ENCODE data around the gene ANKRD65. TPM values are rescaled to one million over a fixed set of nuclear protein-coding genes. Genes with fewer than 3 reads are reported as not detected.

Gene ANKRD65
- total RNA-seq, 1 experiment from 2014 or later = not detected

DNA sequence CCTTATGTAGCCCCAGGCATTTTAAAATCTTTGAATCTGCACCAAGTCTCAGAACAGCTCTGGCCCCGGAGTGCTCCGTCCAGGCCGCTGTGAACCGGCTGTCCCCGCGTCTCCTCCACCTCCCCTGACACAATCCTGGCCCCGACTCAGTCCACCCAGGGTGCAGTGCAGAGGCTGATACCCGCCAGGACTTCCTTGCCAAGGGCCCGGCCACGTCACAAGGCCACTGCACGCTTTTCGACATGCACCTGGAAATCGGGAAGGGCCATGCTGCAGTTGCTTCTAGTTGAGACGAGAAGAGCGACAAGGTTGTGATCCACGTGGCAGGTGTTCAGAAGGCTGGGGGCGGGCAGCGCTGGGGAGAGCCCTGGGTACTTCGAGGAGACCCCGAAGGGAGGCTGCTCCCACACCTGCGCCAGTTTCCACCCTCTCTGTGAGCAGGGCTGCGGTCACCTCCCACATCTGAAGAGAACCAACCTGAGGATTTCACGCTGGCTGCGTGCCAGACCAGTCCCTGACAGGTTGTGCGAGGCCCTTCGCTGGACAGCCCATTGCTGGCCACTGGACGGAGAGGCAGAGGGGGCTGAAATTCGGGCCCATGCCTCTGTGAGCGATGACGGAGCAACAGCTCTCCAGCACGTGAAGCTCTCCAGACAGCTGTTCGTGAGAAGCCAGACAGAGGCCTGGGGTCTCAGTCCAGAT lies 21.1 kb upstream of the ANKRD65 start:
- no peak for DNase-seq (ENCODE audit: low spot score)

DNA sequence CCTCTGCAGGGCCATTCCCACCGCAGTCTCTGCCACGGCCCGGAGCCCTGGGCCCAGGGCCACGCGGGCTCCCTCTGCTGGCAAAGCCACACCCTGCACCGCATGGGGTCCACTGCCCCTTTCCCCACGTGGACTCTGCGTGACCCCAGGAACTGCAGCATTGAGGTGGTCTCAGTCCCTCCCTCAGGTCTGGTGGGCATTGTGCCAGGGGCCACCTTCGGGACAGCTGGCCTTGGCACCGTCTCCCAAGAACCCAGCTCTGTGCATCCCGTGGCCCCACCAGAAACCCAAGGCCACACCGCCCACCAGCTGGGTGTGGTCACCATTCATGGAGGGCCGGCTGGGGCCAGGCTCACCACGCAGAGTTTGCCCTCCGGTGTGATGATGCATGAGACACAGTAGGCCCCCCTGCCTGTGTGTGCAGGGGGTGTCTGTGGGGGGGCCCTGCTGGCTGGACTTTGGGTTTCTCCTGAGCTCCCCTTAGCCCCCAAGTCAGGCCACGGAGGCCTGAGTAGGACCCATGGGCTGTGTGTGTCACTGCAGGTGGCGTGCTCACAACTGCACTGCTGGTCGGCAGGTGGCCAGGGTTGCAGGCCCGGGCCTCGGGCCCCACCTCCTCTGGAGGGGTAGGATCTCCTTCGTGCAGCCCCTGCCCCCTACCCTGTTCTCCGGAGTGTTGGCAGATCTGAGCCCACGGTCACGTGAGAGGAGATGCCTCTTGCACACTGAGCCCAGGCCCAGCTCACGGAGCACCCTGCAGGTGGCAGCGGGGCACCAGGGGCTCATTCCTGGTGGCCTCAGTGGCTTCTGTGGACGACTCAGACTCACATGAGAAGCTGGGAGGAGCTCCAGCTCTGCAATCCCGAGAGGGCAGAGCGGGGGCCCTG lies 20.2 kb upstream of the ANKRD65 start:
- no peak for DNase-seq (ENCODE audit: low spot score)

- DNase-seq (ENCODE audit: low spot score) = no peak
Observed at GRCh38 chr1:1440262-1441001, 19.4 kb upstream of the ANKRD65 start.

- no peak for DNase-seq (ENCODE audit: low spot score)
Observed at GRCh38 chr1:1439546-1440261, 18.6 kb upstream of the ANKRD65 start.

DNA sequence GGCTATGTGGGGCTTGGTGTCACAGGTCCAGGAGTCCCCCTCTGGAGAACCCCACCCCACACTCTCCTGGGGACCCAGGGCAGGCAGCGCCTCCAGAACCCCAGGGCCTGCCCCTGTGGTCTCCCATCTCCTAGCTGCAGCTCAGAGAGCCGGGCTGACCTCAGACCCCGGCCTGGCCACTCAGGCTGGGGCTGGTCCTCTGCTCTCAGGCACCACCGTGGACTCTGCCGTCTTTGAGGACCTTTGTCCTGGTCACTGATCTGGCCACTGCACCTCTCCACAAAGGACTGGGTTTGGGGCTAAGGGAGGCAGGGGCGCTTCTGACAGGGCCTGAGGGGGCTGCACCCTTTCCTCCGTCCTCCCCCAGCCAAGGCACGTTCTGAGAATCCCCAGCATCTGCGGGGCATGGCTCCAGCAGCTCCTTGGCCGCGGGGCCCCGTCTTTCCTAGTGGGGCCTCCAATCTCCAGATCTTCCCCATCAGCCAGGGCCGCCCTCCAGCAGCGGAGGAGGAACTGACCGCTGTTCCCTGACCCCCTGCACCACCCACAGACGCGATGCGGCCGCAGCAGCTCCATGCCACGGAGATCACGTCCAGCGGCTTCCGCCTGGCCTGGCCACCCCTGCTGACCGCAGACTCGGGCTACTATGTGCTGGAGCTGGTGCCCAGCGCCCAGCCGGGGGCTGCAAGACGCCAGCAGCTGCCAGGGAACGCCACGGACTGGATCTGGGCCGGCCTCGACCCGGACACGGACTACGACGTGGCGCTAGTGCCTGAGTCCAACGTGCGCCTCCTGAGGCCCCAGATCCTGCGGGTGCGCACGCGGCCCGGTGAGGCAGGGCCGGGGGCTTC lies 17.7 kb upstream of the ANKRD65 start:
- DNase-seq (ENCODE audit: low spot score) = no peak

DNA sequence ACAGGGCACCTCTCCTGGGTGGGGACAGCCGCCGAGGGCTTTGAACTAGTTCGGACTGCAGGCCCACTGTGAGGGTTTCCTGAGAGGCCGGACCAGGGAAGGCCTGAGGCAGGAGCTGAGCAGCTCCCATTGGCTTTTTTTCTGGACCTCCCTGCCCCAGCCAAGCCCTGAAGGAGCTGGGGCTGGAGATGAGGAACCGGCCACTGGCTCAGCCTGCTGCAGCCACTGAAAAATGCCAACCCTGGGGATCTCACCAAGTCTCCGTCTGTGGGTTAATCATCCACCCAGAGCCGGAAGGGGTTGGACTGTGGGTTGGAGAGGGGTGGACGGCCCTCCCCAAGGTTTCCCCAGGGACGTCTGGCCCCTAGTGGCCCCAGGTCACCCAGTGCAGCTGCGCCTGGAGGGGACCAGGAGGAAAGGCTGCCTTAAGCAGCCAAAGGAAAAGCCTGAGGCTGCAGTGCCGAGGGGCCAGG lies 16.9 kb upstream of the ANKRD65 start:
- peak; percentile 32 for DNase-seq (ENCODE audit: low spot score)

- DNase-seq (ENCODE audit: low spot score) = no peak
Observed at GRCh38 chr1:1437033-1437903, 16.2 kb upstream of the ANKRD65 start.

- no peak for DNase-seq (ENCODE audit: low spot score)
Observed at GRCh38 chr1:1436630-1437032, 15.6 kb upstream of the ANKRD65 start.

DNA sequence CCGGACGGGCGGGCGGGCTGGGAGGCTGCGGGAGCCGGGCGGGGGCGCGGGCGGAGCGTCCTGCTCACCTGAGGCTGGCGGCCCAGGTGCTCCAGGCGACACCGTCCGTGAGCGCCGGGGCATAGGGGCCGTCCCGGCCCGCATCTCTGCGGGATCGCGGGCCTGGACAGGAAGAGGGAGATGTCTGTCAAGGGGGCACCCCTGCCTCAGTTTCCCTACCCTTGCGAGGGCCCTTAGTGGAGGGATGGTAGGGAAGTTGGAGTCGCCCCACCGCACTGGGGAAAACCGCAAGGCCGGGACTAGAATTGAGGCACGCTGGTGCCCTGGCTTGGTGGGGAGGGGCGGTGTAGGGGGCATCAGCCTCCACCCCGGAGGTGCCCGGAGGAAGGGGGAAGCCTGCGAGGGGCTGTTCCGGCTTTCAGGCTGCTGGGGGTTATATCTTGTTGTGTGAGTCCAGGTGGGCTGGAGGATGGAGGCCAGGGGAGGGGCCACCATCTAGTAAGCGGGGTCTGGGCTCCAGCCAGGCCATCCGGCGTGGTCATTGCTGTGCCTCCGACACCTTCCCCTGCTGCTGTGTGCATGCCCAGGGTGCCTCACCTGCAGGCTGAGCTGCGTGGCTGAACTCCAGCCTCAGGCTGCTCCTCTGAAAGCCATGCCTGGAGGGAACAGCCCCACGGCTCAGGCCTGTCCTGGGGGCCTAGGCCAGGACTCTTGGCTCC lies 15.0 kb upstream of the ANKRD65 start:
- no peak for DNase-seq (ENCODE audit: low spot score)

- DNase-seq (ENCODE audit: low spot score) = no peak
Observed at GRCh38 chr1:1435106-1435903, 14.2 kb upstream of the ANKRD65 start, which contains the start of gene VWA1. Gene VWA1, plus strand, starts transcription at chr1:1435690. Its CDS starts 59 bp downstream, at chr1:1435749.

DNA sequence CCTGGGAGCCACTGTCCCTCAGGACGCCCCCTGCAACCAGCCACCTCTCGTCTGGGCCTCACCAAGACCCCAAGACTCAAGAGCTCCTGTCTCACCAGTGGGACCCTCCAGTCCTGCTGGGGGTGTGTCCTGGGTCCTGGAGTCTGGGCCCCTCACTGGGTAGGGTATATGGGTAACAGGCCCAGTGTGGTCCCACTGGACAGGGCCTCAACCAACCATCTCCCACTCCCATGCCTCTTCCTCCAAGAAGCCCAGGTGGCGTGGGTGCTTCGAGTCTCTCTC lies 13.7 kb upstream of the ANKRD65 start:
- DNase-seq (ENCODE audit: low spot score) = no peak

DNA sequence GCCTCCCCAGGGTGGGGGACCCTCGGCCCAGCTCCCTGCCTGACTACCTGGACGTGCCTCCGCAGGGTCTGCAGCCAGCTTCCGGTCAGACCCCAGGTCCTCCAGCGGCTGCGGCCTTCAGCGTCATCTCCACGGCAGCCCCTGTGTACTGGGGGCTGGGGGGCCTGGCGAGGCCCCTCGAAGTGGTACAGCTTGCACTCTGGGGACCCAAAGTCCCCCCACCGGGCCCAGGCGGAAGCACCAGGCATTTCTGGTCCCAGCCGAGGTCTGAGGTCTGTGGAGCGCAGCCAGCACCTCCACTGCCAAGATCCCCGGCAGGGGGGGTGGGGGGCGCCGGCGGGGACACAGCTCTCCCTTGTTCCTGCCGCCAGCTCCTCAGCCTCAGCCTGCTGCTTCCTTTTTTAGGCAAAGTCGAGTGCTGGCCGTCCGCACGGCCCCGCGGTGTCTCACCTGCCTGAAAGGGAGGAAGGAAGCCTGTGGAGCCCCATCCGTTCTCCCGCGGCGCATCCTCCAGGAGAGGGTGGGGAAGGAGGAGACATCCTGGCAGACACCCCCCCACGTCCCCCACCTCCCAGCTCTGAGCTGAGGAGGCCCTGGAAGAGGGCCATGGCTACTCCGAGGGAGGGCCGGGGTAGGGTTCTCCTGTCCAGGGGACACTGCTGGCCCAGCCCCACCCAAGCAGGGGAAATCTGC lies 13.2 kb upstream of the ANKRD65 start:
- peak; percentile 47 for DNase-seq (ENCODE audit: low spot score)

DNA sequence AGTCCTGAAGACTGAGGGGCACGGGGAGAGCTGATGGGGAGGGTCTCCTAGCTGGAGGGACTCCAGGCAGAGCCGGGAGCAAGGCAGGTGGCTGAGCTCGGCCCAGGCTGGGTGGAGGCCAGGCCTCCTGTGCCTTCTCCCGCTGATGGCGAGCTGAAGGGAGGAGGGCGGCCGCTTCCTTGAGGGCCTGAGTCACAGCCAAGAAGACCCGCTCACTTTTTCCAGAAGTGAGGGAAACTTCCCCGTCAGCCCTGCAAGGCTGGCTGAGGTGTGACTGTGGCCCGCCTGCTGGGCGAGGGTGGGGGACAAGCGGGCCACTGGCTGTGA lies 12.7 kb upstream of the ANKRD65 start:
- DNase-seq (ENCODE audit: low spot score) = peak; percentile 62

DNA sequence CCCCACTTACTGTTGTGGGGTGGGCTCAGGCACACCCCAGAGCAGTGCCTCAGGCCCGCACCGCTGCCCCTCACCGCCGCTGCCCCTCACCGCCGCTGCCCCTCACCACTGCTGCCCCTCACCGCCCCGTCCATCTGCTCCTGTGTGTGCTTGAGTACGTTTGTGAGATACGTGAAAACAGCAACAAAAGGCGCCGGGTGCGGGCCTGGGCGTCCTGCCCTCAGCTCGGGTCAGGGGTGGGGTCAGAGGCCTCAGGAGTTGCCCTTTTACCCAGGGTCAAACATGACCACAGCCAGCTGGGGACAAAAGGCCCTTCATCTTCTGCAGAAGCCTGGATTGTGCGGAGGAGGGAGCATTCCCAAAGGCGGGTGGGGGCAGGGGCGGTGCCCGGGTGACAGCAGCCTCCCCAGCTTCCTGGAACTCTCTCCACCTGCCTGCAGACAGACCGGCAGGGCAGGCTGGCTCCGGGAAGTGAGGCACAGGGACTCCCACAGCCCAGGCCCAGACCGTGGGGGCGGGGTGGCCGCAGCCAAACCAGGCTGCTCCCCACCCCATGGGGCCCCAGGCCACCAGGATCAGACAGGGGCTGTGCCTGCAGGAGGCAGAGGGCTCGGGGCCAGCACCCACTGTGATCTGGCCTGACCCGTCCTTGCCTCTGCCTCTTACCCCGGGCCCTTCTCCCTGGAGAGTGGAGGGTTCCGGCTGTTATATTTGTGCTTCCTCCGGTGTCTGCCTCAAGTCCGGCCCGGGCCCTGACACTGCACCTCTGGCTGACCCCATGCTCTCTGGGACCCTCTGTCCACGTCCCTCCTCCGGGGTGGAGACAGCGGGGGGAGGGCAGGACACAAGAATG lies 12.1 kb upstream of the ANKRD65 start:
- peak; percentile 70 for DNase-seq (ENCODE audit: low spot score)

DNA sequence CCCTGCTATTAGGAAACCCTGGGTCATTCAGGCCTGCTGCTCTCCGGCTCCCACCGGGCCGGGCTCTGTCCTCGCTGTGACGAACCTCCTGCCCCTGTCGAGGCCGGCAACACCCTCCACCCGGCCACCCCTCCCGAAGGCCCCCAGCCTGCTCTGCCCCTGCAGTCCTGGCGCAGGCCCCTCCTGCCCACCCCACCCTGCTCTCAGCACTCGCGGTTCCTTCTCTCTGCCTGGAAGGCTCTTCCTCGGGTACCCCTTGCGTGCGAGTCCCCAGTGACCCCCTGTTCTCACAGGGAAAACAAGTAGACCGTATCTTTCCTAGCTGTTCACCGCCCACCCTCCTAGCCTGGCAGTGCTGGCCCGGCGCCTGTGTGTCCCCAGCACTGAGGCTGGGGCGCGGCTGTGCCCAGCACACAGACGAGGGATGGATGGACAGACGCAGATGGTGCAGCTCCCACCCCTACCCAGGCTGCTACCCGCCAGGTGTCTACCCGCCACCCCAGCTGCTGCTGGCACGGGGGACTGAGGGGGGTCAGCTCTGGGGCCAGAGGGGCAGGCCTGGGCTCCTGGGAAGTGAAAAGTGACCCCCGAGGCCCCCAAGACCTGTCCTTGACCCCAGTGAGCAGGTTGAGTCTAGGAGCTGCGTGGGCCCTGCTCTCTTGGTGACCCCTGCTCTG lies 11.3 kb upstream of the ANKRD65 start:
- DNase-seq (ENCODE audit: low spot score) = no peak

DNA sequence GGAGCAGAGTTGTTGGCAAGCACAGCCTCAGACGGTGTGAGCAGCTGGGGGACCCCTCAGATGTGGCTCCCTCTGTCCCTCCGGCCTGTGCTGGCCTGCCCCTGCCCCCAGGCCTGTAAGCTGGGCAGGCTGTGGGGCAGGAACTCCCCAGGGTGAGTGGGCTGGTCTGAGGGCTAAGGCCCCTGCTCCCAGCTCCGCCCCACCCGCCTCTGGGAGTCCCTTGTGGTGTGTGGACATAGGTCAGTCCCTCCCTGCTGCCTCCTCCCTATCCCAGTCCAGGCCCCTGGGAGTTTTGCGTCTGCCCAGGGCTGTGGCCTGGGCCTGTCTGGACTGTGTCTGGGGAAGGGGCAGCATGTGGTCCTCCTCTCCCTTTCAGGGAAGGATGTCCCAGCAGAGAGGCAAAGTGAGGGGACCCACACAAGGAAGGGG lies 10.8 kb upstream of the ANKRD65 start:
- DNase-seq (ENCODE audit: low spot score) = peak; percentile 35
